LNCAP (cell line): ENCODE measurements around the gene SHLD2.

Experiments used
- CTCF ChIP-seq: fragments of 450-650 bp; IDR thresholded peaks from 2 replicates; pipeline ENCODE4 v1.5.1; 2017; ENCODE audit warnings: mild to moderate bottlenecking

SHLD2 gene

DNA sequence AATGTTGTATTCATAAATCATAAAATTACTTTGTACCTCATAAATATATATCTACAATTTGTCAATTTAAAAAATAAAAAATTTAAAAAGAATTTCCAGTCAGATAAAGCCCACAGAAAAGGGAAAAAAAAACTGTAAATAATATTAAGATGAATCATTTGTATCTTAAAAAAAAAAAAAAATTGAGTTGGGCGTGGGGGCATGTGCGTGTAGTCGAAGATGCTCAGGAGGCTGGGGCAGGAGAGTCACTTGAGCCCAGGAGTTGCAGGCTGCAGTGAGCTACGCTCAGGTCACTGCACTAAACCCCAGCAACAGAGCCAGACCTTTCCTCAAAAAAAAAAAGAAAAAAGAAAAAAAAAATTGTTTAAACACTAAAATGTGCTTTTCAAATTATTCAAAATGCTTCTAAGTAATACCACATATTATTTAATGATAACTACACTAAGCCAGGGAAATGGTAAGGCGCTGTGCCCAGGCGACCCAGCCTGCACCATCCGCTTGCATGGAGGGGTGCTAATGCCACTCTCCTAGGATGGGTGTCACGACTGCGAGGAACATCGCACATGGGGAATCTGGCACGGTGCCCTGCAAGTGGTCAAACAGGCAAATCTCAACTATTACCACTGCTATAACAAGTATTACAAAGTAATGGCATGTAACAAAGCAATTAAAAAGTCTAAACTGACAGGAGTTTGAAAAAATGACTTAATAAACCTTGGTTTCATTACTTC lies 15.7 kb upstream of the SHLD2 start:
- TF ChIP-seq CTCF: no peak

GRCh38 chr10:87085537-87085936 lies 9.5 kb upstream of the SHLD2 start:
- no peak for TF ChIP-seq CTCF

- no peak for TF ChIP-seq CTCF
These were observed 5.3 kb upstream of the SHLD2 start for GRCh38 chr10:87089746-87090145.

- TF ChIP-seq CTCF: no peak
These were observed 4.2 kb upstream of the SHLD2 start for GRCh38 chr10:87090779-87091178.

DNA sequence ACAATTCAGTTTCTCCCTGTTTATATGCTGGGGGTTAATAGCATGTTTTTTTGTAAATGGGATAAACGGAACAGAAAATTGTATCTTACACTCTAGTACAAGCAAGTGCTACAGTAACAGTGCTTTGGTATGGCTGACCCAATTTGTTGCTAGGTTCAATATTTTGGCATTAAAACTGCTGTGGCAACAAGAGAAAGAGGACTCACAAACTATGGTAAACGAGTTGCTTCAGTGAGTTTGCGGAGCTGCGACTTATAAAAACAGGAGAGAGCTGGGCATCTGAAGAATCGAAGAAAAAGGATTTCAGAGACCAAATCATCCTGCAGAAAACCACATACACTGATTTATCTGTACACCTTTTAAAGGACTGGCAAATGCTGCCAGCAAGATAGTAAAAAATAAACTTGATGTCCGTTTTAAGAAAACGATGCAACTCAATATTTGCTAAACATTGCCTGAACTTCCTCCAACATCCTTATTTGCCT lies 2.6 kb upstream of the SHLD2 start:
- TF ChIP-seq CTCF: no peak

DNA sequence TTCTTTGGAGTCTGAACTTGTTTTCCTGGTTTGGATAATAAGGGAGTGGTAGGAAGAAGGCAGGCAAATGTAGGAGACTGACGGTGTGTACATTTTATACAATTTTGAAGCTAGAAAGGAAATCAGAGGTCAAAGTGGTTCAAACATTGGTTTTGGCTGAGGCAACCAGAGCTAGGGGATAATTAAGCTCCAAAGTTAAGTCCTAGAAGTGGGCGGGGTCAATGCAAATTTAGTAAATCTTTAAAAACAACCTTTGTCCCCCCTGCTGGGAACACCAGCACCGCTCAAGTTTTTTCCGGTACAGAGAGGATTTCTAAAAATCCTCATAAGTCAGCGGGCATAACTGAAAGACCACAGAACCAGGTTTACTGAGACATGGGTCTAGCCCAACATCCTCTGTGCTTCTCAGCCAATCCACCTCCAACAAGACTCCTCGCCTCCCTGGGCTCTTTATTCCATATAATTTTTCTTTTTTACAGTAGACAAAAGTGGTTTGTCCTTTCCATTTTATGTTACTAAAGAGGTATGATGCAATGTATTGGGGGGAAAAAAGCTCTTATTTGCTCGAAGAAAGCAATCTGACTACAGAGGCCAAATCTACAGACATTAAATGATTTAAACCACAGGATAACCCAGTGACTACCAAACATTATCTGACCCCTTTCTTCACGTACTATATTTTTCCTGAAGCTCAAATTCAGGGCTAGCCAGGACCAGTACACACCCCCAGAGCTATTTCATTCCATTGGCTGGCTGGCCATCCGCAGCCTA lies 2.0 kb upstream of the SHLD2 start:
- no peak for TF ChIP-seq CTCF

GRCh38 chr10:87093632-87094372 lies 1.2 kb upstream of the SHLD2 start:
- no peak for TF ChIP-seq CTCF
